Endothelial cell of umbilical vein (primary cell): Measurements from ENCODE around the gene AIG1. TPM values are rescaled to one million over a fixed set of nuclear protein-coding genes. Genes with fewer than 3 reads are reported as not detected.

Source experiments
- BruUV-seq: library from RNA; stranded (reverse); fragments of 400-500 nt; replicated peaks from 2 replicates; lab custom pipeline; 2021; lab: Mats Ljungman, UMichigan
- CTCF ChIA-PET: fragments of 300-600, 350-600 bp; sonication (Branson Sonifier 250); formaldehyde crosslinking; loops from one replicate; lab custom pipeline; 2021; ENCODE audit warnings: antibody characterized with exemption, inconsistent platforms; lab: Charles Lee
- POLR2A ChIA-PET: fragments of 300-600, 350-600 bp; sonication (Branson Sonifier 250); formaldehyde crosslinking; loops from one replicate; lab custom pipeline; 2021; ENCODE audit warnings: antibody characterized with exemption, inconsistent platforms; lab: Charles Lee
- DNase-seq: peaks from one replicate; pipeline ENCODE4 v3.0.0-alpha.2; 2011; ENCODE audit warnings: low read depth, low spot score
- FAIRE-seq: peaks from 2 replicates; lab custom pipeline; 2011; peaks lifted over from hg19 to GRCh38; lab: Jason Lieb, UNC
- H2AFZ ChIP-seq: 2 replicates; pipeline ENCODE4 v1.6.0; 2012; ENCODE audit warnings: low read depth, low read length, control low read depth, inconsistent platforms
- H3K27ac ChIP-seq: 2 replicates; pipeline ENCODE4 v1.5.1; 2011; ENCODE audit warnings: low read depth, mild to moderate bottlenecking, control low read depth, low read length, moderate library complexity; ENCODE audit not compliant: insufficient read depth
- H3K27me3 ChIP-seq, 2 experiments: 2 replicates each; pipeline versions ENCODE4 v1.6.0 to v1.6.1; 2011; ENCODE audit warnings: low read length in 2 of 2, mixed read lengths in 1 of 2; ENCODE audit not compliant: control insufficient read depth in 2 of 2, insufficient read depth in 2 of 2
- H3K36me3 ChIP-seq, 2 experiments: 2 replicates in 1 of 2; 3 replicates in 1 of 2; pipeline ENCODE4 v1.5.1; 2011; ENCODE audit warnings: low read length in 2 of 2, mild to moderate bottlenecking in 1 of 2, moderate library complexity in 1 of 2; ENCODE audit not compliant: control insufficient read depth in 2 of 2, insufficient read depth in 2 of 2; ENCODE audit errors: extremely low read depth in 1 of 2
- H3K4me1 ChIP-seq: 3 replicates; pipeline ENCODE4 v1.5.1; 2011; ENCODE audit warnings: mild to moderate bottlenecking, low read length; ENCODE audit not compliant: control insufficient read depth, insufficient read depth; ENCODE audit errors: extremely low read depth
- H3K4me2 ChIP-seq: 2 replicates; pipeline ENCODE4 v1.6.1; 2011; ENCODE audit warnings: low read length, control low read depth, mixed read lengths; ENCODE audit not compliant: insufficient read depth
- H3K4me3 ChIP-seq, 3 experiments: fragments of 200-600 bp in 1 of 3; sonication (generic), shearing (Covaris generic) in 1 of 3; replicated peaks in 1 of 3; 2 replicates each; pipeline ENCODE4 v1.5.1; 2011 to 2016; ENCODE audit warnings: control low read depth in 3 of 3, low read length in 3 of 3, mild to moderate bottlenecking in 2 of 3, inconsistent platforms in 1 of 3, low read depth in 1 of 3, moderate library complexity in 1 of 3; ENCODE audit not compliant: insufficient read depth in 1 of 3
- H3K79me2 ChIP-seq: 2 replicates; pipeline ENCODE4 v1.6.0; 2012; ENCODE audit warnings: low read length, inconsistent platforms; ENCODE audit not compliant: control insufficient read depth, insufficient read depth
- H3K9ac ChIP-seq: replicated peaks from 2 replicates; pipeline ENCODE3; 2011; ENCODE audit warnings: low read length, control low read depth; ENCODE audit not compliant: insufficient read depth; ENCODE audit errors: extremely low read depth
- H3K9me1 ChIP-seq: replicated peaks from 3 replicates; pipeline ENCODE4 v1.6.0; 2011; ENCODE audit warnings: mild to moderate bottlenecking, low read length; ENCODE audit not compliant: control insufficient read depth, insufficient read depth; ENCODE audit errors: extremely low read depth
- H3K9me3 ChIP-seq: replicated peaks from 2 replicates; pipeline ENCODE4 v1.5.1; 2012; ENCODE audit warnings: low read length, inconsistent platforms; ENCODE audit not compliant: control insufficient read depth, insufficient read depth
- H4K20me1 ChIP-seq: replicated peaks from 2 replicates; pipeline ENCODE3; 2011; ENCODE audit warnings: mild to moderate bottlenecking, low read length; ENCODE audit not compliant: control insufficient read depth, insufficient read depth; ENCODE audit errors: extremely low read depth
- CTCF ChIP-seq, 2 donors: IDR thresholded peaks; 1 replicate in 1 of 2; 2 replicates in 1 of 2; pipeline ENCODE4 v1.5.1; 2011; ENCODE audit warnings: low read length in 2 of 2, mild to moderate bottlenecking in 2 of 2, moderate library complexity in 2 of 2, control low read depth in 1 of 2, inconsistent platforms in 1 of 2, low read depth in 1 of 2; ENCODE audit not compliant: insufficient read depth in 1 of 2; ENCODE audit errors: extremely low read depth in 1 of 2
- EZH2 ChIP-seq: IDR thresholded peaks from 2 replicates; pipeline ENCODE4 v1.6.1; 2012; ENCODE audit warnings: borderline replicate concordance, low read depth, mild to moderate bottlenecking, moderate library complexity, low read length, inconsistent platforms; ENCODE audit not compliant: severe bottlenecking
- FOS ChIP-seq: IDR thresholded peaks from 2 replicates; pipeline ENCODE4 v1.6.1; 2011; ENCODE audit warnings: mild to moderate bottlenecking, low read length, moderate library complexity, borderline replicate concordance; ENCODE audit not compliant: insufficient read depth
- GATA2 ChIP-seq: IDR thresholded peaks from 2 replicates; pipeline ENCODE4 v1.7.0; 2011; ENCODE audit warnings: low read depth, mild to moderate bottlenecking, moderate library complexity, mixed read lengths, low read length; ENCODE audit not compliant: insufficient read length, insufficient read depth
- JUN ChIP-seq: IDR thresholded peaks from 2 replicates; pipeline ENCODE4 v1.6.1; 2011; ENCODE audit warnings: borderline replicate concordance, low read depth; ENCODE audit not compliant: insufficient read length, insufficient read depth
- MAX ChIP-seq: IDR thresholded peaks from 2 replicates; pipeline ENCODE4 v1.6.1; 2011; ENCODE audit not compliant: insufficient read depth, insufficient read length
- MYC ChIP-seq: IDR thresholded peaks from one replicate; pipeline ENCODE4 v1.6.1; 2011; ENCODE audit warnings: mild to moderate bottlenecking, low read depth, low read length
- POLR2A ChIP-seq: IDR thresholded peaks from 2 replicates; pipeline ENCODE4 v1.6.1; 2012; ENCODE audit warnings: low read depth, mild to moderate bottlenecking, control low read depth, low read length
- POLR2AphosphoS5 ChIP-seq: IDR thresholded peaks from 2 replicates; pipeline ENCODE4 v1.6.1; 2012; ENCODE audit warnings: low read depth, mild to moderate bottlenecking, control low read depth, low read length, moderate library complexity; ENCODE audit not compliant: insufficient read depth
- dilution Hi-C: fragments of 300-500 bp; cut with MboI; formaldehyde crosslinking; loops from one replicate; pipeline ENCODE4 v1.15.0; 2019; ENCODE audit warnings: low sequenced_read_pairs; ENCODE audit not compliant: extremely low pct_ligation_motif_present
- intact Hi-C: fragments of 100-400 bp; cut with micrococcal nuclease; formaldehyde crosslinking; loops from one replicate; pipeline ENCODE4 v1.10.0; 2022
- polyA plus RNA-seq, 4 experiments: library from polyadenylated mRNA; depleted of rRNA in 3 of 4; stranded (reverse) in 3 of 4; unstranded in 1 of 4; fragments of >200 nt; gene quantifications; 2 replicates each; pipeline versions ENCODE4 v1.2.1 to v1.2.3, GENCODE V29; 2011 to 2012; ENCODE audit warnings: missing spikeins in 1 of 4
- total RNA-seq: library from RNA; stranded (reverse); gene quantifications from 2 replicates; pipeline ENCODE4 v1.2.3, GENCODE V29; 2021

Gene AIG1
- total and polyA plus RNA-seq, 2 donors (not counting 3 experiments of a cell fraction or from before 2014, with no cell fraction given) = 17.7 to 22.7 TPM

GRCh38 chr6:143374014-143374413 lies 313.3 kb downstream of the AIG1 start:
- H3K27ac ChIP-seq = no peak overlapping the region
- no peak overlapping the region for H2AFZ ChIP-seq
- H3K79me2 ChIP-seq = no peaks in the 10 kb centered on the region
- no peaks in the 10 kb centered on the region for H3K9me3 ChIP-seq
- no peaks in the 10 kb centered on the region for H4K20me1 ChIP-seq
- BruUV-seq = no TSS peak
- peaks cover 4% of the 10 kb centered on the region in 2 experiments for H3K27me3 ChIP-seq
- H3K36me3 ChIP-seq = no peaks in the 10 kb centered on the region
- no peak for FAIRE-seq
- no peak overlapping the region for H3K9ac ChIP-seq
- intact Hi-C loops (no loop called here), dilution Hi-C loops (no loop called here)
- H3K4me3 ChIP-seq = no peak overlapping the region
- H3K4me2 ChIP-seq = no peak overlapping the region
- POLR2A ChIA-PET = no interaction called here
- CTCF ChIA-PET = no interaction called here
- no peaks in the 10 kb centered on the region for H3K4me1 ChIP-seq
- H3K9me1 ChIP-seq = no peaks in the 10 kb centered on the region
- TF ChIP-seq CTCF (IDR thresholded peaks at IDR 0.05; ENCODE audit: extremely low read depth in 1 of 2, insufficient read depth in 1 of 2, low read depth in 1 of 2, low read length in 2 of 2) (no peak), POLR2A (no peak), POLR2AphosphoS5 (no peak), JUN (no peak), EZH2 (no peak), MYC (no peak), GATA2 (no peak), FOS (no peak), MAX (no peak)
- DNase-seq = no peak
